Pulmonary artery endothelial cell (primary cell): ENCODE results near the gene SYNGR4. TPM values are rescaled to one million over a fixed set of nuclear protein-coding genes. Genes with fewer than 3 reads are reported as not detected.

Experiments used
- total RNA-seq: library from RNA; depleted of rRNA; stranded (reverse); fragments of >200 nt; gene quantifications from 2 replicates; pipeline ENCODE4 v1.2.3, GENCODE V29; 2014

Gene SYNGR4
- total RNA-seq, 1 donor from 2014 or later = not detected

Other genes with a start within 250 kb of the SYNGR4 start
- gene LIG1, start 194.0 kb upstream of the SYNGR4 start, total RNA-seq = 50.2 and 57.6 TPM in 2 replicates
- 4.5 and 4.9 TPM in 2 replicates for gene ZSWIM9, start 193.7 kb upstream of the SYNGR4 start, total RNA-seq
- 92.5 and 103 TPM in 2 replicates for gene CARD8, start 108.5 kb upstream of the SYNGR4 start, total RNA-seq
- 0.66 and 0.81 TPM in 2 replicates for gene ZNF114, start 94.3 kb upstream of the SYNGR4 start, total RNA-seq
- gene EMP3, start 38.8 kb upstream of the SYNGR4 start, total RNA-seq = 51.2 and 82.6 TPM in 2 replicates
- gene TMEM143, start 427 bp upstream of the SYNGR4 start, total RNA-seq = 1.5 and 2.7 TPM in 2 replicates
- 45.6 and 47.8 TPM in 2 replicates for gene KDELR1, start 27.2 kb downstream of the SYNGR4 start, total RNA-seq
- 0.39 and 0.40 TPM in 2 replicates for gene GRIN2D, start 29.3 kb downstream of the SYNGR4 start, total RNA-seq
- gene GRWD1, start 81.6 kb downstream of the SYNGR4 start, total RNA-seq = 35.5 and 64.0 TPM in 2 replicates
- 0.20 and 0.39 TPM in 2 replicates for gene KCNJ14, start 91.2 kb downstream of the SYNGR4 start, total RNA-seq
- 58.2 and 68.4 TPM in 2 replicates for gene CYTH2, start 105.0 kb downstream of the SYNGR4 start, total RNA-seq
- under 0.01 and 0.04 TPM in 2 replicates for gene LMTK3, start 147.5 kb downstream of the SYNGR4 start, total RNA-seq
- 0.07 TPM in 1 of 2 replicates, not detected in the other for gene SULT2B1, start 187.8 kb downstream of the SYNGR4 start, total RNA-seq
- gene SPACA4, start 242.4 kb downstream of the SYNGR4 start, total RNA-seq = not detected in 2 replicates